ENCODE results near the gene TLK2.
A peak's percentile ranks its signal among the peaks of the same experiment; 100 is the strongest.
"Not testable (repeated sequence)": the region's sequence is repeated elsewhere in the genome, so short reads cannot be mapped to it uniquely, and the experiment has no call there.

Gene TLK2

GRCh38 chr17:62591333-62591732, 112.7 kb downstream of the TLK2 start:
- Histone ChIP-seq H3K4me3 (ENCODE audit: low read depth, low read length) (no peak overlapping the region), H3K27ac (no peak overlapping the region), H3K27me3 (replicated peaks) (no peaks in the 10 kb centered on the region), H3K36me3 (replicated peaks) (peaks cover 18% of the 10 kb centered on the region)
- in situ Hi-C loops (cut with HindIII; ENCODE audit: low pct_ligation_motif_present, low sequenced_read_pairs) = no loop called here
- no peak for DNase-seq
- no peak for TF ChIP-seq CTCF (IDR thresholded peaks at IDR 0.05; ENCODE audit: low read depth, low read length, missing control alignments)

DNA sequence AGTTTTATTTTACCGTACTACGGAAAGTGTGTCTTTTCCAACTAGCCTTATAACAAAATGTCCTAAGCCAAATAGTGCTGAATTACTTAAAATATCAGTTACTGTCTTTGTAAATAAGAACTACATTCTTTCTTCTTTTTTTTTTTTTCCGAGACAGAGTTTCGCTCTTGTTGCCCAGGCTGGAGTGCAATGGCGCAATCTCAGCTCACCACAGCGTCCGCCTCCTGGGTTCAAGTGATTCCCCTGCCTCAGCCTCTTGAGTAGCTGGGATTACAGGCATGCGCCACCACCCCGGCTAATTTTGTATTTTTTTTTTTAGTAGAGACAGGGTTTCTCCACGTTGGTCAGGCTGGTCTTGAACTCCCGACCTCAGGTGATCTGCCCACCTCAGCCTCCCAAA, 113.2 kb downstream of the TLK2 start:
- H3K27ac ChIP-seq; H3K27me3 ChIP-seq (replicated peaks); H3K4me3 ChIP-seq (ENCODE audit: low read depth, low read length); in situ Hi-C loops (cut with HindIII; ENCODE audit: low pct_ligation_motif_present, low sequenced_read_pairs); DNase-seq: not testable (repeated sequence)
- H3K36me3 ChIP-seq (replicated peaks) = peaks cover 21% of the 10 kb centered on the region

GRCh38 chr17:62592341-62593099, 113.9 kb downstream of the TLK2 start:
- peak; percentile 54 for TF ChIP-seq CTCF (IDR thresholded peaks at IDR 0.05; ENCODE audit: low read depth, low read length, missing control alignments)
- H3K4me3 ChIP-seq (ENCODE audit: low read depth, low read length) = no peak overlapping the region
- H3K27ac ChIP-seq = peak overlapping the region; percentile 48
- in situ Hi-C loops (cut with HindIII; ENCODE audit: low pct_ligation_motif_present, low sequenced_read_pairs) = no loop called here
- peaks cover 25% of the 10 kb centered on the region for H3K36me3 ChIP-seq (replicated peaks)
- peak; percentile 55 for DNase-seq
- H3K27me3 ChIP-seq (replicated peaks) = no peaks in the 10 kb centered on the region

- peaks cover 37% of the 10 kb centered on the region for H3K36me3 ChIP-seq (replicated peaks)
- no peak overlapping the region for H3K4me3 ChIP-seq (ENCODE audit: low read depth, low read length)
- no peak for DNase-seq
- in situ Hi-C loops (cut with HindIII; ENCODE audit: low pct_ligation_motif_present, low sequenced_read_pairs) = no loop called here
- no peaks in the 10 kb centered on the region for H3K27me3 ChIP-seq (replicated peaks)
- no peak overlapping the region for H3K27ac ChIP-seq
- no peak for TF ChIP-seq CTCF (IDR thresholded peaks at IDR 0.05; ENCODE audit: low read depth, low read length, missing control alignments)
Measured at GRCh38 chr17:62595484-62595883, 116.9 kb downstream of the TLK2 start.

- H3K27ac ChIP-seq = no peak overlapping the region
- no peaks in the 10 kb centered on the region for H3K27me3 ChIP-seq (replicated peaks)
- no peak overlapping the region for H3K4me3 ChIP-seq (ENCODE audit: low read depth, low read length)
- in situ Hi-C loops (cut with HindIII; ENCODE audit: low pct_ligation_motif_present, low sequenced_read_pairs) = no loop called here
- peaks cover 38% of the 10 kb centered on the region for H3K36me3 ChIP-seq (replicated peaks)
- TF ChIP-seq CTCF (IDR thresholded peaks at IDR 0.05; ENCODE audit: low read depth, low read length, missing control alignments) = no peak
- DNase-seq = no peak
Measured at GRCh38 chr17:62596662-62597061, 118.0 kb downstream of the TLK2 start.

DNA sequence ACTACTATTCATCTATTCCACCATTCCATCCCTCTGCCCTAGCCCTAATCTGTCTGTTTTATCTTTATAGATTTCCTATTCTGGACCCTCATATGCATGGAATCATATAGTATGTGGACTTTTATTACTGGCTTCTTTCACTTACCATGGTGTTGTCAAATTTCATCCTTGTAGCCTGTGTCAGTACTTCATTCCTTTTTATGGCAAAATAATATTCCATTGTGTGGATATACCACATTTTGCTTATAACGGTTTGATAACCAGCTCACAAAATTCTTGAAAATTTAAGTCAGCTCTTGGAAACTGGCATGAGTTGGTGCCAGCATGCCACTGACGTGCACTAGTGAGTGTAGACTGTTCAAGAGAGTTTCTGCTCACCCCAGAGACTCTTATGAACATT, 118.5 kb downstream of the TLK2 start:
- H3K27ac ChIP-seq = no peak overlapping the region
- TF ChIP-seq CTCF (IDR thresholded peaks at IDR 0.05; ENCODE audit: low read depth, low read length, missing control alignments) = no peak
- H3K4me3 ChIP-seq (ENCODE audit: low read depth, low read length) = no peak overlapping the region
- no peaks in the 10 kb centered on the region for H3K27me3 ChIP-seq (replicated peaks)
- in situ Hi-C loops (cut with HindIII; ENCODE audit: low pct_ligation_motif_present, low sequenced_read_pairs) = no loop called here
- no peak for DNase-seq
- peaks cover 38% of the 10 kb centered on the region for H3K36me3 ChIP-seq (replicated peaks)
